Fibroblast of lung (primary cell): ENCODE data around the gene AGO1.

ENCODE experiments used
- EZH2 ChIP-seq: IDR thresholded peaks from 2 replicates; pipeline ENCODE4 v1.5.1; 2012; ENCODE audit warnings: low read length, control low read depth, mild to moderate bottlenecking; ENCODE audit errors: missing control alignments
- TF ChIP-seq, protein P1 (sequence below), 2 donors: IDR thresholded peaks in 1 of 2; conservative IDR thresholded peaks in 1 of 2; 1 replicate in 1 of 2; 2 replicates in 1 of 2; pipeline ENCODE4 v1.5.1; 2011 to 2012; ENCODE audit warnings: low read length in 2 of 2, control low read depth in 1 of 2, inconsistent platforms in 1 of 2, low read depth in 1 of 2, mild to moderate bottlenecking in 1 of 2

DNA sequence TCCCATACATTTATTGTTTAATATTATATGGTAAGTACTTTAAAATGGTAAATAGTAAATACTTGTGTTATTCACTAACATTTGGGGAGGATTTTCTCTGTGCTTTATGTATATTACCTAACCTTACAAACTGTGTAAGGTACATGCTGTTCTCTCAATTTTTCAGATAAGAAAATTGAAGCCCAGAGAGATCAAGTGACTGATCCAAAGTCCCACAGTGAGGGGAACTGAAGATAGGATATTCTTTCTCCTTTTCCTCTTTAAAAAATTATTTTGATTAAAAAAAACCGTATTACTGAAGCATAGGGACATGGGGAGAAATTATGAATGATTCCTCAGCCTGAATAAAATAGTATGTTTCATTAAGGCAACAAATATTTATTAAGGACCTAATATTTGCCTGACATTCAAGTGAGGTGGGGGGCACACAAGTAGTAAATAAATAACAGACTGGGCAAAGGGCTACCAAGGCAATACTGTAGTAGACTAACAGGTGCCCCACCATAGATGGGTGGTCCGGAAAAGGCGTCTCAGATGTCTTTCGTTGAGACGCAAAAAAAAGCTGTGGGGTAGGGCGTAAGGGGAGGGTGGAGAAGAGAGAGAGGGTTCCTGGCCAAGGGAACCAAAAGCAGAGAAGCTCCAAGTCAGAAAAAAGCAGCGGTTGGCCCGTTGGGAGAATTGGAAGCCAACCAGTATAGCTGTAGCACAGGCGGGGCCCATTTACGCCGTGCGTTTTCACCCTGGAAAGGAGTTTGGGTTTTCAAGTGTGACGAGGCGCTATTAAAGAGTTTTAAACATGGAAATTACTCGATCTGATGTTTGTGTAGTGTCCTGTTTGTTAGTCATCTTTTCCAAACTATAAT, 47.0 kb downstream of the AGO1 start:
- no peak for TF ChIP-seq EZH2
- TF ChIP-seq, protein P1, sequence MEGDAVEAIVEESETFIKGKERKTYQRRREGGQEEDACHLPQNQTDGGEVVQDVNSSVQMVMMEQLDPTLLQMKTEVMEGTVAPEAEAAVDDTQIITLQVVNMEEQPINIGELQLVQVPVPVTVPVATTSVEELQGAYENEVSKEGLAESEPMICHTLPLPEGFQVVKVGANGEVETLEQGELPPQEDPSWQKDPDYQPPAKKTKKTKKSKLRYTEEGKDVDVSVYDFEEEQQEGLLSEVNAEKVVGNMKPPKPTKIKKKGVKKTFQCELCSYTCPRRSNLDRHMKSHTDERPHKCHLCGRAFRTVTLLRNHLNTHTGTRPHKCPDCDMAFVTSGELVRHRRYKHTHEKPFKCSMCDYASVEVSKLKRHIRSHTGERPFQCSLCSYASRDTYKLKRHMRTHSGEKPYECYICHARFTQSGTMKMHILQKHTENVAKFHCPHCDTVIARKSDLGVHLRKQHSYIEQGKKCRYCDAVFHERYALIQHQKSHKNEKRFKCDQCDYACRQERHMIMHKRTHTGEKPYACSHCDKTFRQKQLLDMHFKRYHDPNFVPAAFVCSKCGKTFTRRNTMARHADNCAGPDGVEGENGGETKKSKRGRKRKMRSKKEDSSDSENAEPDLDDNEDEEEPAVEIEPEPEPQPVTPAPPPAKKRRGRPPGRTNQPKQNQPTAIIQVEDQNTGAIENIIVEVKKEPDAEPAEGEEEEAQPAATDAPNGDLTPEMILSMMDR (conservative IDR thresholded peaks at IDR 0.05 in 1 of 2, IDR thresholded peaks at IDR 0.05 in 1 of 2; ENCODE audit: low read depth in 1 of 2, low read length in 2 of 2), result no peak
